NCI-H128 (cell line): ENCODE results near the gene PITRM1.

Experiments
- DNase-seq: peaks from one replicate; lab custom pipeline; 2025; ENCODE audit not compliant: unreplicated experiment; lab: John Stamatoyannopoulos, UW

PITRM1 gene

GRCh38 chr10:3103646-3104045 lies 68.9 kb downstream of the PITRM1 start:
- DNase-seq = no peak

- no peak for DNase-seq
Observed at GRCh38 chr10:3102720-3103427, 69.7 kb downstream of the PITRM1 start.

GRCh38 chr10:3100856-3101640 lies 71.5 kb downstream of the PITRM1 start:
- no peak for DNase-seq

- DNase-seq = no peak
Observed at GRCh38 chr10:3100093-3100792, 72.3 kb downstream of the PITRM1 start.

- DNase-seq = no peak
Observed at GRCh38 chr10:3099291-3100092, 73.1 kb downstream of the PITRM1 start.

- DNase-seq = no peak
Observed at GRCh38 chr10:3098689-3099088, 73.9 kb downstream of the PITRM1 start.

- no peak for DNase-seq
Observed at GRCh38 chr10:3097160-3097559, 75.4 kb downstream of the PITRM1 start.

GRCh38 chr10:3096149-3096548 lies 76.4 kb downstream of the PITRM1 start:
- DNase-seq = no peak

- no peak for DNase-seq
Observed at GRCh38 chr10:3095373-3096139, 77.0 kb downstream of the PITRM1 start.

- no peak for DNase-seq
Observed at GRCh38 chr10:3094609-3095036, 78.0 kb downstream of the PITRM1 start.

- DNase-seq = no peak
Observed at GRCh38 chr10:3093996-3094395, 78.6 kb downstream of the PITRM1 start.

GRCh38 chr10:3091921-3092320 lies 80.7 kb downstream of the PITRM1 start:
- DNase-seq = no peak

- DNase-seq = no peak
Observed at GRCh38 chr10:3090914-3091787, 81.4 kb downstream of the PITRM1 start.

GRCh38 chr10:3090388-3090787 lies 82.2 kb downstream of the PITRM1 start:
- no peak for DNase-seq
